ENCODE data around the gene ATP4B.

Gene ATP4B

DNA sequence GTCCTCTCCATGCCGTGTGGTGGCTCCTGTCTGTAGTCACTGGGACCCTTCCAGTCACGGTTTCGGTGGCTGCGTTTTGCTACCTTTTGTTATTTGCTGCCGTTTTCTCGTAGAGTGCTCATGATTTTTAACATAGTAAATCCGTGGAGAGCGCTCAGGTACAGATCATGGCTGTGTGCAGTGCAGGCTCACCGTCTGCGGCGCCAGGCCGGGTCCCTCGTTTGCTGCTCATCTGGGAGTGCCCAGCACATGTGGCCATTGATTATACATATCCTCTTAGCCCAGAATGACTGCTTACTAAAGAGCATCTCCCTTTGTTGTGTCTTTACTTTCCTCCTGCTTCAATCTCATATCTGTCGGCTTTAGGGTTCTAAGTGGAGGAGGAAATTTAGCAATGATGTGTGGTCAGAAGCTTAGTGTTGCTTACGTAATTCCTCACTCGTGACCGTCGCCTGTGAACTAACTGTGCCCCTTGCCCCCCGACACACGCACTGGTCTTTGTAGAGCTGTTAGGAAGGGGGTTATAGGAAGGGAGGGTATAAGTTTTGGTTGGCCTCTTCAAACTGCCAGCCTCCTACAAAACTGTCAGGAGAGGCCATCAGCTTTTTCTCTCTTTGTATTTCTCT, 41.6 kb downstream of the ATP4B start:
- Histone ChIP-seq H4K20me1 (ENCODE audit: insufficient read depth, low read length) (no peaks in the 10 kb centered on the region), H3K36me3 (ENCODE audit: insufficient read depth, low read length) (peaks cover 96% of the 10 kb centered on the region)
- TF ChIP-seq, protein P1, sequence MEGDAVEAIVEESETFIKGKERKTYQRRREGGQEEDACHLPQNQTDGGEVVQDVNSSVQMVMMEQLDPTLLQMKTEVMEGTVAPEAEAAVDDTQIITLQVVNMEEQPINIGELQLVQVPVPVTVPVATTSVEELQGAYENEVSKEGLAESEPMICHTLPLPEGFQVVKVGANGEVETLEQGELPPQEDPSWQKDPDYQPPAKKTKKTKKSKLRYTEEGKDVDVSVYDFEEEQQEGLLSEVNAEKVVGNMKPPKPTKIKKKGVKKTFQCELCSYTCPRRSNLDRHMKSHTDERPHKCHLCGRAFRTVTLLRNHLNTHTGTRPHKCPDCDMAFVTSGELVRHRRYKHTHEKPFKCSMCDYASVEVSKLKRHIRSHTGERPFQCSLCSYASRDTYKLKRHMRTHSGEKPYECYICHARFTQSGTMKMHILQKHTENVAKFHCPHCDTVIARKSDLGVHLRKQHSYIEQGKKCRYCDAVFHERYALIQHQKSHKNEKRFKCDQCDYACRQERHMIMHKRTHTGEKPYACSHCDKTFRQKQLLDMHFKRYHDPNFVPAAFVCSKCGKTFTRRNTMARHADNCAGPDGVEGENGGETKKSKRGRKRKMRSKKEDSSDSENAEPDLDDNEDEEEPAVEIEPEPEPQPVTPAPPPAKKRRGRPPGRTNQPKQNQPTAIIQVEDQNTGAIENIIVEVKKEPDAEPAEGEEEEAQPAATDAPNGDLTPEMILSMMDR (IDR thresholded peaks at IDR 0.05; ENCODE audit: low read length), result no peak
- no peak for TF ChIP-seq EZH2 (IDR thresholded peaks at IDR 0.05; ENCODE audit: borderline replicate concordance, low read length)

DNA sequence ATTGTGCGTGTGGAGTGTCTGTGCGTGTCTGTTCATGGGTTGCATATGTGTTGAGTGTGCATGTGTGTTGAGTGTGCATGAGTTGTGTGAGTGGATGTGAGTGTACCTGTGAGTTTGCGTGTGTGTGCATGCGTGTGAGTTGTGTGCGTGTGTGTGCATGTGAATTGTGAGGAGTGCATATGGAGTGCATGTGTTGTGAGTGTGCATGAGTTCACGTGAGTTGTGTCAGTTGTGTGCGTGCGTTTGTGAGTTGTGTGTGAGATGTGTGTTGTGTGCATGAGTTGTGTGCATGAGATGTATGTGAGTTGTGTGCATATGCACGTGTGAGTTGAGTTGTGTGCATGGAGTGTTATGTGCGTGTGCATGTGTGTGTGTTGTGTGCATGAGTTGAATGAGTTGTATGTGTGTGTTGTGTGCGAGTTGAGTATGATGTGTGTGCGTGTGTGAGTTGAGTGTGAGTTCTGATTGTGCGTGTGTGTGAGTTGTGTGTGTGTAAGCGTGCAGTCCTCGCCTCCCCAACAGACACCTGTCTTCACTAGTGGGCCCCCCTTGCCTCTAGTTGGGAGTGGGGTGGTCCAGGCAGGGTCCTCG, 44.1 kb downstream of the ATP4B start:
- Histone ChIP-seq H3K79me2 (ENCODE audit: insufficient read depth, low read length) (peaks cover 92% of the 10 kb centered on the region), H3K9ac (ENCODE audit: low read length) (no peak overlapping the region), H3K36me3 (ENCODE audit: insufficient read depth, low read length) (peaks cover 100% of the 10 kb centered on the region), H3F3A (ENCODE audit: insufficient read depth, low read length) (no peaks in the 10 kb centered on the region), H3K27me3 (ENCODE audit: insufficient read depth, low read length) (no peaks in the 10 kb centered on the region), H4K20me1 (ENCODE audit: insufficient read depth, low read length) (no peaks in the 10 kb centered on the region), H3K4me2 (ENCODE audit: low read length) (no peak overlapping the region), H3K4me3 (ENCODE audit: low read depth, low read length, poor library complexity, severe bottlenecking) (no peak overlapping the region), H3K9me3 (ENCODE audit: low read length) (no peaks in the 10 kb centered on the region), H3K27ac (ENCODE audit: low read depth, low read length, poor library complexity, severe bottlenecking) (no peak overlapping the region), H2AFZ (ENCODE audit: low read length) (no peak overlapping the region), H3K4me1 (ENCODE audit: insufficient read depth, low read length, severe bottlenecking) (no peaks in the 10 kb centered on the region), H3K9me2 (ENCODE audit: low read depth, low read length) (no peaks in the 10 kb centered on the region)
- TF ChIP-seq, protein P1 (IDR thresholded peaks at IDR 0.05; ENCODE audit: low read length), result no peak
- TF ChIP-seq EZH2 (IDR thresholded peaks at IDR 0.05; ENCODE audit: borderline replicate concordance, low read length), result no peak

More for the DNA sequence above, 41.6 kb downstream of the ATP4B start:
- no peak overlapping the region for H3K4me3 ChIP-seq (ENCODE audit: low read depth, low read length, poor library complexity, severe bottlenecking)
- no peaks in the 10 kb centered on the region for H3K4me1 ChIP-seq (ENCODE audit: insufficient read depth, low read length, severe bottlenecking)
- H3F3A ChIP-seq (ENCODE audit: insufficient read depth, low read length), result no peaks in the 10 kb centered on the region
- H3K9me2 ChIP-seq (ENCODE audit: low read depth, low read length), result no peaks in the 10 kb centered on the region
- H3K27ac ChIP-seq (ENCODE audit: low read depth, low read length, poor library complexity, severe bottlenecking), result no peak overlapping the region
- H3K9me3 ChIP-seq (ENCODE audit: low read length), result no peaks in the 10 kb centered on the region
- no peak overlapping the region for H3K4me2 ChIP-seq (ENCODE audit: low read length)
- peaks cover 79% of the 10 kb centered on the region for H3K79me2 ChIP-seq (ENCODE audit: insufficient read depth, low read length)
- H2AFZ ChIP-seq (ENCODE audit: low read length), result no peak overlapping the region
- H3K27me3 ChIP-seq (ENCODE audit: insufficient read depth, low read length), result no peaks in the 10 kb centered on the region
- no peak overlapping the region for H3K9ac ChIP-seq (ENCODE audit: low read length)

DNA sequence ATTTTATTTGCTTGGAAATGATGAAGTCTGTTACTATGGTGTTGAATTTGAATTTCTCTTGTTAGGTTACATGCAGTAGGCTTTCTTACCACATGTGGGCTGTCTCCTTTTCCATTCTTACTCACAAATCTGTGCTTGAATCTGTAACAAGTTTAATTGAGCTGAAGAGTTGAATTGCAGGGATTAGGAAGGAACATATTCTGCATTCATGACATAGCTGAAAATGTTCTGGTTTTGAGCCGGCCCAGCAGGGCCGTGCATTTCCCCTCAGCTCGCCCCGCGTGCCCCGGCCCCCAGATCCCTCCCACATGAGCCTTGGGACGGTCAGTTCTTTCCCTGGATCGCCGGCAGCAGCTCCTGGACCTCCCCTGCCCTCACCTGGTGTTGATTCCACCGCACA, 45.4 kb downstream of the ATP4B start:
- Histone ChIP-seq H3K27me3 (ENCODE audit: insufficient read depth, low read length) (no peaks in the 10 kb centered on the region), H3K9ac (ENCODE audit: low read length) (no peak overlapping the region), H3K36me3 (ENCODE audit: insufficient read depth, low read length) (peaks cover 100% of the 10 kb centered on the region), H3K4me3 (ENCODE audit: low read depth, low read length, poor library complexity, severe bottlenecking) (no peak overlapping the region), H4K20me1 (ENCODE audit: insufficient read depth, low read length) (no peaks in the 10 kb centered on the region), H3K4me2 (ENCODE audit: low read length) (no peak overlapping the region), H3K27ac (ENCODE audit: low read depth, low read length, poor library complexity, severe bottlenecking) (no peak overlapping the region), H3K79me2 (ENCODE audit: insufficient read depth, low read length) (peaks cover 91% of the 10 kb centered on the region), H3F3A (ENCODE audit: insufficient read depth, low read length) (no peaks in the 10 kb centered on the region), H3K4me1 (ENCODE audit: insufficient read depth, low read length, severe bottlenecking) (peaks cover 1% of the 10 kb centered on the region), H2AFZ (ENCODE audit: low read length) (no peak overlapping the region), H3K9me3 (ENCODE audit: low read length) (no peaks in the 10 kb centered on the region), H3K9me2 (ENCODE audit: low read depth, low read length) (no peaks in the 10 kb centered on the region)
- TF ChIP-seq, protein P1 (IDR thresholded peaks at IDR 0.05; ENCODE audit: low read length), result no peak
- no peak for TF ChIP-seq EZH2 (IDR thresholded peaks at IDR 0.05; ENCODE audit: borderline replicate concordance, low read length)
